MCF 10A (cell line): ENCODE measurements around the gene RERE. TPM values are rescaled to one million over a fixed set of nuclear protein-coding genes. Genes with fewer than 3 reads are reported as not detected.

Experiments
- BruUV-seq: library from RNA; stranded (reverse); fragments of 400-500 nt; replicated peaks from 2 replicates; lab custom pipeline; 2021; lab: Mats Ljungman, UMichigan
- CTCF ChIA-PET: fragments of 300-600 bp; sonication (Branson Sonifier 250); formaldehyde crosslinking; extraction: SDS; loops from one replicate; lab custom pipeline; 2021; ENCODE audit warnings: antibody characterized with exemption, inconsistent platforms; lab: Yijun Ruan, JAX
- POLR2A ChIA-PET: fragments of 300-600, 350-650 bp; sonication (Branson Sonifier 250); formaldehyde crosslinking; extraction: SDS; loops from one replicate; lab custom pipeline; 2020; ENCODE audit warnings: antibody characterized with exemption, inconsistent platforms; lab: Yijun Ruan, JAX
- DNase-seq: peaks from one replicate; pipeline ENCODE4 v3.0.0-alpha.2; 2018; ENCODE audit not compliant: unreplicated experiment
- H3K27ac Mint-ChIP-seq: one replicate; pipeline ENCODE4 v1.8.0; 2022; ENCODE audit warnings: mild to moderate bottlenecking, low read depth, mixed read lengths; ENCODE audit not compliant: unreplicated experiment
- H3K27me3 Mint-ChIP-seq: one replicate; pipeline ENCODE4 v1.8.0; 2022; ENCODE audit warnings: mixed read lengths; ENCODE audit not compliant: insufficient read depth, unreplicated experiment
- H3K36me3 Mint-ChIP-seq: one replicate; pipeline ENCODE4 v1.8.0; 2022; ENCODE audit warnings: mild to moderate bottlenecking, moderate library complexity, mixed read lengths; ENCODE audit not compliant: insufficient read depth, unreplicated experiment
- H3K4me1 Mint-ChIP-seq: one replicate; pipeline ENCODE4 v1.8.0; 2022; ENCODE audit warnings: mixed read lengths; ENCODE audit not compliant: insufficient read depth, unreplicated experiment
- H3K4me3 Mint-ChIP-seq: one replicate; pipeline ENCODE4 v1.8.0; 2022; ENCODE audit warnings: mild to moderate bottlenecking, moderate library complexity, mixed read lengths; ENCODE audit not compliant: unreplicated experiment
- H3K9me3 Mint-ChIP-seq: one replicate; pipeline ENCODE4 v1.8.0; 2022; ENCODE audit warnings: mixed read lengths; ENCODE audit not compliant: unreplicated experiment
- intact Hi-C: fragments of 100-400 bp; cut with micrococcal nuclease; formaldehyde crosslinking; loops from 2 replicates; pipeline ENCODE4 v1.14.1; 2022
- total RNA-seq: library from RNA; stranded (reverse); gene quantifications from 2 replicates; pipeline ENCODE4 v1.2.3, GENCODE V29; 2022
- TF ChIP-seq, protein P1 (sequence below): fragments of 200-600 bp; IDR thresholded peaks from one replicate; pipeline ENCODE4 v1.8.0; 2022; ENCODE audit warnings: antibody characterized with exemption, mild to moderate bottlenecking; ENCODE audit not compliant: unreplicated experiment

The RERE gene
- total RNA-seq, 1 experiment from 2014 or later, result 48.4 TPM

DNA sequence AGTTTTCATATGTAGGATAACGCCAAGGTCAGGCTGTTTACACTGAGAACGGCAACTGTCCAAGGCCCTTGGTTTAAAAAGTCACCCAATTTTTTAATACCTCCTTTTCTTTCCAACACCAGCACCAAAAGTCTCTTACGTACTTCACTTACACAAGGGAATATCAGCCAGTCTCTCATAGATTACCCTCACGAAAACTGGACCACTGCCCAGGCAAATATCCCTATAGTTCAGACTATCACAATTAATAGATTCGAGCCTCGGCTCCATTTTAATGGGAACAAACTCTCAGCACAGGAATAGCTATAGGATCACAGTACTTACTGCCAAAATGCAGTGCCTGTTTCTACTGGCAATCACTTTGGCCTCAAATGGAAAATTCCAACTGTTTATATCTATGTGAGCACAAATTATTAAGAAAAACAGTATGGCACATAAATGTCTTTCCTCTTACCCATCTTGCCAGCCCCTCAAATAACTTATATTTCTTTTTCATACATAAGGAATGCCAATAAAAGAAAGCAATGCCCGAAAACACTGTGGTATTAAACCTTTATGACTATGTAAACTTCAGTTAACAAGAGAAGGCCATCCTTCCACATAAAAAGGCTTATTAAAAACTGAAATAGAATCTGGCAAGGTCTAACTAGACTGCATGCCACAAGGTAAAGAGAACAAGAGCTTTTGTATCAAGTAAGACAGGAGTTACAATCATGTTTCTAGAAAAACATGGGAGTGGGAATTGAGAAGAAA lies 401.7 kb downstream of the RERE start:
- ChIA-PET POLR2A (interaction anchor here (0.9 kb wide), 1 partner anchor 9 kb away, joined by 5 read pairs; no protein-coding TSS in a partner anchor), CTCF (no interaction called here)
- intact Hi-C loops, result no loop called here
- no peak for DNase-seq
- Mint-ChIP-seq H3K36me3 (peaks cover 28% of the 10 kb centered on the region), H3K27me3 (no peaks in the 10 kb centered on the region), H3K4me3 (no peak overlapping the region), H3K9me3 (no peaks in the 10 kb centered on the region), H3K4me1 (peaks cover 10% of the 10 kb centered on the region), H3K27ac (no peak overlapping the region)
- no TSS peak for BruUV-seq
- TF ChIP-seq, protein P1, sequence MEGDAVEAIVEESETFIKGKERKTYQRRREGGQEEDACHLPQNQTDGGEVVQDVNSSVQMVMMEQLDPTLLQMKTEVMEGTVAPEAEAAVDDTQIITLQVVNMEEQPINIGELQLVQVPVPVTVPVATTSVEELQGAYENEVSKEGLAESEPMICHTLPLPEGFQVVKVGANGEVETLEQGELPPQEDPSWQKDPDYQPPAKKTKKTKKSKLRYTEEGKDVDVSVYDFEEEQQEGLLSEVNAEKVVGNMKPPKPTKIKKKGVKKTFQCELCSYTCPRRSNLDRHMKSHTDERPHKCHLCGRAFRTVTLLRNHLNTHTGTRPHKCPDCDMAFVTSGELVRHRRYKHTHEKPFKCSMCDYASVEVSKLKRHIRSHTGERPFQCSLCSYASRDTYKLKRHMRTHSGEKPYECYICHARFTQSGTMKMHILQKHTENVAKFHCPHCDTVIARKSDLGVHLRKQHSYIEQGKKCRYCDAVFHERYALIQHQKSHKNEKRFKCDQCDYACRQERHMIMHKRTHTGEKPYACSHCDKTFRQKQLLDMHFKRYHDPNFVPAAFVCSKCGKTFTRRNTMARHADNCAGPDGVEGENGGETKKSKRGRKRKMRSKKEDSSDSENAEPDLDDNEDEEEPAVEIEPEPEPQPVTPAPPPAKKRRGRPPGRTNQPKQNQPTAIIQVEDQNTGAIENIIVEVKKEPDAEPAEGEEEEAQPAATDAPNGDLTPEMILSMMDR, result no peak

DNA sequence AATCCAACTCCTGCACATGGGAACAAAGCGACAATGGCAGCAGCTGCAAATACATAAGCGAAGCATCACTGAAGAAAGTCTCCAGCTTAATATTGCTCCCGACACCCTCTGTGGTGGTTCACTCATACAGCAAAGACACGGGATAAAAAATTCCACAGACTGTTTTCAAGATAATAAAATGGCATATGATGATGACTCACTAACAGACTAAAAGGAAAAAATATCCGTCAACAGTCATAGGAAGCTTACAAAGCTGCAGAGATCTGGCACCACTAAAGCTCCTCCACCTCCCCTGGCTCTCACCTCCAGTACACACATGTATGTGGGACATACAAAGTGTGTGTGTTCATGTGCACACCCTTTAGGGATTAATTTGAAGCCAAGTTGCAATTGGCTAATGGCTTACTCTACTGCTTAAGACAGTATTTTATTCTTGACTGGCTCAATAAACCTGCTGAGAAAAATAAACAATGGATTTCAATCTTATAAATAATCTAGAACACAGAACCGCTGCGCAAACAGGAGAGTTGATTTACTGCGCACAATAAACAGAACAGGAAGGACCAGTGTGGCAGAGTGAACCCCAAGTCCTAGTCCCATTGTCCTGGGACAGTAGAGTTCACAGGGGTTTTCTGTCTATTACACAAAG lies 405.1 kb downstream of the RERE start:
- Mint-ChIP-seq H3K4me1 (peaks cover 25% of the 10 kb centered on the region), H3K27ac (peak overlapping the region; percentile 25), H3K4me3 (no peak overlapping the region), H3K9me3 (no peaks in the 10 kb centered on the region), H3K27me3 (no peaks in the 10 kb centered on the region), H3K36me3 (peaks cover 31% of the 10 kb centered on the region)
- CTCF ChIA-PET, result interaction anchor here (0.8 kb wide), 1 partner anchor 14 kb away, joined by 3 read pairs; no protein-coding TSS in a partner anchor
- no peak for DNase-seq
- BruUV-seq, result no TSS peak
- intact Hi-C loops, result no loop called here
- TF ChIP-seq, protein P1, result no peak
- POLR2A ChIA-PET, result no interaction called here

DNA sequence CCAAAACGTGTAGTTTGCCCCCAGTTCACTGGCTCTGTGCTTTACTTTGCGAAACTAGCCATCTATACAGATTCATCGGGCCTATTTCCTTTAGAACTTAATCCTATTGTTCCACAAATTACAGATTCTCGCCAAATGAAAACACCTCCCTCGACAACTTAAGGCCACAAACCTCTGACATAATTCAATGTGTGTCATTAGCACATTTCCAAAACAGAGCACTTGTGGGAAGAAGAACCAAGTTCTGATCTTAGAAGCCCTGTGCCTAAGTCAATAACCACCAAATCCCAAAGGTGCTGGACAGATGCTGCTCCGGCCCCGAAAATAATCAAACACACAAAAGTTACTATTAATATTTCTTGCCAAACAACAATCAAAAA lies 405.6 kb downstream of the RERE start:
- Mint-ChIP-seq H3K4me3 (no peak overlapping the region), H3K27ac (peak overlapping the region; percentile 25), H3K4me1 (peaks cover 25% of the 10 kb centered on the region), H3K9me3 (no peaks in the 10 kb centered on the region), H3K27me3 (no peaks in the 10 kb centered on the region), H3K36me3 (peaks cover 31% of the 10 kb centered on the region)
- no TSS peak for BruUV-seq
- TF ChIP-seq, protein P1, result no peak
- intact Hi-C loops, result no loop called here
- CTCF ChIA-PET, result interaction anchor here (0.7 kb wide), 1 partner anchor 43 kb away, joined by 3 read pairs; no protein-coding TSS in a partner anchor
- no peak for DNase-seq
- POLR2A ChIA-PET, result no interaction called here

DNA sequence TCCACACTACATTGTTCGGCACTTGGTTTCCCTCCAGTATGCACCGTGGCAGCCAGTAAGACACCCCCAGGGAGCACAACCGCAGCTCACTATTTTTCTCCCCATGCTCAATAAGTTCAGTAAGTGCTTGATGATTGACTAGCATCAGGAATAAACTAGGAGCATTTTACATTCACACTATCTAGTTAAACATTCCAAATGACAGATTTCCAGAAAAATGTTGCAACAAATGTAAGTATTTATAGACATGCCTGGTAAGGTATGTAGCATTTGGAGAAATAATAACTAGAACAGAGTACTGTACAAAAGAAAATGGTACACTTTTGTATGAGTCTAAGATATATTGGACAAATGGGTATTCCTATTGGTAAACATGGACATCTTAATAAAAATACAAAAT lies 406.6 kb downstream of the RERE start:
- ChIA-PET POLR2A (no interaction called here), CTCF (interaction anchor here (1.0 to 1.2 kb wide), 2 partner anchors 14 to 143 kb away, joined by 3 to 4 read pairs; no protein-coding TSS in a partner anchor)
- intact Hi-C loops, result no loop called here
- no peak for DNase-seq
- no peak overlapping the region for H3K27ac Mint-ChIP-seq
- H3K4me3 Mint-ChIP-seq, result no peak overlapping the region
- TF ChIP-seq, protein P1, result no peak
- BruUV-seq, result no TSS peak
- H3K36me3 Mint-ChIP-seq, result peaks cover 26% of the 10 kb centered on the region
- peaks cover 25% of the 10 kb centered on the region for H3K4me1 Mint-ChIP-seq
- H3K27me3 Mint-ChIP-seq, result no peaks in the 10 kb centered on the region
- no peaks in the 10 kb centered on the region for H3K9me3 Mint-ChIP-seq
